GM23338 (cell line): ENCODE measurements around the gene NEURL1.

Experiments
- CREB1 ChIP-seq: fragments of 250-450 bp; sonication (Bioruptor Pico); IDR thresholded peaks from 2 replicates; pipeline ENCODE4 v1.5.0; 2020; ENCODE audit warnings: low read depth, mild to moderate bottlenecking, moderate library complexity
- EZH2 ChIP-seq: fragments of 200-600 bp; sonication (generic); IDR thresholded peaks from one replicate; pipeline ENCODE4 v1.8.0; 2017; ENCODE audit warnings: antibody characterized with exemption, mild to moderate bottlenecking, low read depth; ENCODE audit not compliant: unreplicated experiment
- EZH2phosphoT487 ChIP-seq: fragments of 200-600 bp; sonication (generic); IDR thresholded peaks from one replicate; pipeline ENCODE4 v1.8.1; 2018; ENCODE audit warnings: antibody characterized with exemption; ENCODE audit not compliant: unreplicated experiment
- NANOG ChIP-seq: IDR thresholded peaks from 2 replicates; pipeline ENCODE4 v1.6.1; 2016; ENCODE audit warnings: antibody characterized with exemption, borderline replicate concordance
- POLR2AphosphoS5 ChIP-seq: IDR thresholded peaks from 2 replicates; pipeline ENCODE4 v1.6.1; 2016; ENCODE audit warnings: antibody characterized with exemption, low read depth
- TF ChIP-seq, protein P1 (sequence below), 2 experiments: fragments of 200-600 bp in 1 of 2; sonication (generic) in 1 of 2; conservative IDR thresholded peaks; 2 replicates each; pipeline versions ENCODE4 v1.5.1 to v1.6.1; 2016 to 2017; ENCODE audit warnings: antibody characterized with exemption in 2 of 2, low read depth in 2 of 2, mild to moderate bottlenecking in 2 of 2, moderate library complexity in 1 of 2
- TF ChIP-seq, protein P2 (sequence below): IDR thresholded peaks from one replicate; pipeline ENCODE4 v1.6.1; 2018; ENCODE audit warnings: antibody characterized with exemption; ENCODE audit not compliant: unreplicated experiment
- TF ChIP-seq, protein P3 (sequence below): IDR thresholded peaks from 2 replicates; pipeline ENCODE4 v1.6.1; 2016; ENCODE audit warnings: antibody characterized with exemption

DNA sequence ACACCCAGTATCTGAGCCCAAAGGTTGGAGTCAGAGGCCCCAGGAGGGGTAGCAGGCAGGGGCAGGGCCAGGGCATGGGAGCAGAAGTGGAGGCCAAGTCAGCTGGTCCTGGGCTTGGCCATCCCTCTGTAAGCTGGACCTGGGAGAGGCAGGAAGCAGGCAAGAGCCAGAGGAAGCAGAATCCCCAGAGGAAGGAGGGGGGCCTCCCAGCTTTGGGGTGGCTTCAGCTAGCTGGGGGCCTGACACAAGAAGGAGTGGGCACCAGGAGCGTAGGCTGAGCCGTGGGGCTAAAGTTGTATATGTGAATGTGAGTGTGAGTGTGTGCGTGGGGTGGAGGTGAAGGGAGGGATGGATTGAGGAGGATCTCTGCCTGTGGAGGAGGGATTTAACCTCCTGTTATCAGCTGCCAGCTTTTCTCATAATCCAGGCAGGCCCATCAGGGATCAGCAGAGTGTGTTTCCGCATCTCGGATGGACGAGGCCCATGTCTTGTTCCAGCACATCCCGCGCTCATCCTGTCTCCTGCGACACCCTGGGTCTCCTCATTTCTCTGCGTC, 54.0 kb downstream of the NEURL1 start:
- TF ChIP-seq, protein P1, sequence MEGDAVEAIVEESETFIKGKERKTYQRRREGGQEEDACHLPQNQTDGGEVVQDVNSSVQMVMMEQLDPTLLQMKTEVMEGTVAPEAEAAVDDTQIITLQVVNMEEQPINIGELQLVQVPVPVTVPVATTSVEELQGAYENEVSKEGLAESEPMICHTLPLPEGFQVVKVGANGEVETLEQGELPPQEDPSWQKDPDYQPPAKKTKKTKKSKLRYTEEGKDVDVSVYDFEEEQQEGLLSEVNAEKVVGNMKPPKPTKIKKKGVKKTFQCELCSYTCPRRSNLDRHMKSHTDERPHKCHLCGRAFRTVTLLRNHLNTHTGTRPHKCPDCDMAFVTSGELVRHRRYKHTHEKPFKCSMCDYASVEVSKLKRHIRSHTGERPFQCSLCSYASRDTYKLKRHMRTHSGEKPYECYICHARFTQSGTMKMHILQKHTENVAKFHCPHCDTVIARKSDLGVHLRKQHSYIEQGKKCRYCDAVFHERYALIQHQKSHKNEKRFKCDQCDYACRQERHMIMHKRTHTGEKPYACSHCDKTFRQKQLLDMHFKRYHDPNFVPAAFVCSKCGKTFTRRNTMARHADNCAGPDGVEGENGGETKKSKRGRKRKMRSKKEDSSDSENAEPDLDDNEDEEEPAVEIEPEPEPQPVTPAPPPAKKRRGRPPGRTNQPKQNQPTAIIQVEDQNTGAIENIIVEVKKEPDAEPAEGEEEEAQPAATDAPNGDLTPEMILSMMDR (conservative IDR thresholded peaks at IDR 0.05; ENCODE audit: low read depth in 2 of 2): no peak
- TF ChIP-seq POLR2AphosphoS5: no peak
- TF ChIP-seq, protein P2, sequence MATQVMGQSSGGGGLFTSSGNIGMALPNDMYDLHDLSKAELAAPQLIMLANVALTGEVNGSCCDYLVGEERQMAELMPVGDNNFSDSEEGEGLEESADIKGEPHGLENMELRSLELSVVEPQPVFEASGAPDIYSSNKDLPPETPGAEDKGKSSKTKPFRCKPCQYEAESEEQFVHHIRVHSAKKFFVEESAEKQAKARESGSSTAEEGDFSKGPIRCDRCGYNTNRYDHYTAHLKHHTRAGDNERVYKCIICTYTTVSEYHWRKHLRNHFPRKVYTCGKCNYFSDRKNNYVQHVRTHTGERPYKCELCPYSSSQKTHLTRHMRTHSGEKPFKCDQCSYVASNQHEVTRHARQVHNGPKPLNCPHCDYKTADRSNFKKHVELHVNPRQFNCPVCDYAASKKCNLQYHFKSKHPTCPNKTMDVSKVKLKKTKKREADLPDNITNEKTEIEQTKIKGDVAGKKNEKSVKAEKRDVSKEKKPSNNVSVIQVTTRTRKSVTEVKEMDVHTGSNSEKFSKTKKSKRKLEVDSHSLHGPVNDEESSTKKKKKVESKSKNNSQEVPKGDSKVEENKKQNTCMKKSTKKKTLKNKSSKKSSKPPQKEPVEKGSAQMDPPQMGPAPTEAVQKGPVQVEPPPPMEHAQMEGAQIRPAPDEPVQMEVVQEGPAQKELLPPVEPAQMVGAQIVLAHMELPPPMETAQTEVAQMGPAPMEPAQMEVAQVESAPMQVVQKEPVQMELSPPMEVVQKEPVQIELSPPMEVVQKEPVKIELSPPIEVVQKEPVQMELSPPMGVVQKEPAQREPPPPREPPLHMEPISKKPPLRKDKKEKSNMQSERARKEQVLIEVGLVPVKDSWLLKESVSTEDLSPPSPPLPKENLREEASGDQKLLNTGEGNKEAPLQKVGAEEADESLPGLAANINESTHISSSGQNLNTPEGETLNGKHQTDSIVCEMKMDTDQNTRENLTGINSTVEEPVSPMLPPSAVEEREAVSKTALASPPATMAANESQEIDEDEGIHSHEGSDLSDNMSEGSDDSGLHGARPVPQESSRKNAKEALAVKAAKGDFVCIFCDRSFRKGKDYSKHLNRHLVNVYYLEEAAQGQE: no peak
- TF ChIP-seq EZH2phosphoT487: no peak
- no peak for TF ChIP-seq EZH2
- TF ChIP-seq, protein P3, sequence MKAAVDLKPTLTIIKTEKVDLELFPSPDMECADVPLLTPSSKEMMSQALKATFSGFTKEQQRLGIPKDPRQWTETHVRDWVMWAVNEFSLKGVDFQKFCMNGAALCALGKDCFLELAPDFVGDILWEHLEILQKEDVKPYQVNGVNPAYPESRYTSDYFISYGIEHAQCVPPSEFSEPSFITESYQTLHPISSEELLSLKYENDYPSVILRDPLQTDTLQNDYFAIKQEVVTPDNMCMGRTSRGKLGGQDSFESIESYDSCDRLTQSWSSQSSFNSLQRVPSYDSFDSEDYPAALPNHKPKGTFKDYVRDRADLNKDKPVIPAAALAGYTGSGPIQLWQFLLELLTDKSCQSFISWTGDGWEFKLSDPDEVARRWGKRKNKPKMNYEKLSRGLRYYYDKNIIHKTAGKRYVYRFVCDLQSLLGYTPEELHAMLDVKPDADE: no peak
- no peak for TF ChIP-seq CREB1 (CRISPR knock-in tag)
- TF ChIP-seq NANOG: no peak
